ENCODE data around the gene MBP. TPM values are rescaled to one million over a fixed set of nuclear protein-coding genes. Genes with fewer than 3 reads are reported as not detected.

MBP gene
- total and polyA plus RNA-seq, 2 donors (not counting 3 experiments of a cell fraction or from before 2014, with no cell fraction given), result 1.7 to 2.3 TPM

DNA sequence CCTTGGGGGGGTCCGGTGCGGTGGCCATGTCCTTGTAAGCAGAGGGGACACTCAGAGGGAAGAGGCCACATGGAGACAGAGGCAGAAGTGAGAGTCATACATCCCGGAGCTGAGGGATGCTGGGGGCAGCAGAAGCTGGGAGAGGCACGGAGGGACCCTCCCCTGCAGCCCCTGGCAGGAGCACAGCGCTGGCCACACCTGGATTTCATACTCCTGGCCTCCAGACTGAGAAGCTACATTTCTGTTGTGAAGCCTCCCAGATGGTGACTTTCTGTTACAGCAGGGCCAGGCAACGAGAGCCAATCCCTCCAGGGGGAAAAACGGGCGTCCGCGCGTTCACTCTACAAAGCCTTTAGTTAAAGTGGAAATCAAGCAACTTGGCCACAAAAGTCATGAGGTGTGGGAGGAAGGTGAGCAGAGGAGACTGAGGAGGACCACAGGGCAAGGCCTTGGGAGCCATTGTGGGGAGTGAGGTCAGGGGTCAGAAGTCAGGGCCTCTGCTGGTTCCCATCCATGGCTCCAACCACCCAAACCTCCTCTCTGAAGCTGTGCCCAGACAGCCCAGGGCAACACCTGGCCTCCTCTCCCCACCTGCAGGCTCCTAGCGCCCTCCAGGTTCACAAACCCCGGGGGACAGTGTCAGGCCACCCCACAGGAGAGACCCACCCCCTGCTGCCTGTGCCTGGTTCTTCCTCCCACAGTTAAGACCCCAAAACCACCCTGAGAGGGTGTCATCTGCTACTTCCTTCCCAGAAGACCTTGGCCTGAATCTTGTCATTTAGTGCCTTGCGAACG is 4.5 kb upstream of the MBP start:
- TF ChIP-seq GATA2 (IDR thresholded peaks at IDR 0.05; ENCODE audit: insufficient read depth, insufficient read length, low read depth, low read length) (no peak), MAX (IDR thresholded peaks at IDR 0.05; ENCODE audit: insufficient read depth, insufficient read length) (no peak), EZH2 (IDR thresholded peaks at IDR 0.05; ENCODE audit: borderline replicate concordance, low read depth, low read length, severe bottlenecking) (no peak), JUN (IDR thresholded peaks at IDR 0.05; ENCODE audit: borderline replicate concordance, insufficient read depth, insufficient read length, low read depth) (no peak), POLR2A (IDR thresholded peaks at IDR 0.05; ENCODE audit: low read depth, low read length) (no peak), MYC (IDR thresholded peaks at IDR 0.05; ENCODE audit: low read depth, low read length) (no peak), POLR2AphosphoS5 (IDR thresholded peaks at IDR 0.05; ENCODE audit: insufficient read depth, low read depth, low read length) (no peak), CTCF (IDR thresholded peaks at IDR 0.05; ENCODE audit: extremely low read depth in 1 of 2, insufficient read depth in 1 of 2, low read depth in 1 of 2, low read length in 2 of 2) (no peak), FOS (IDR thresholded peaks at IDR 0.05; ENCODE audit: borderline replicate concordance, insufficient read depth, low read length) (no peak)
- H2AFZ ChIP-seq (ENCODE audit: low read depth, low read length), result no peak overlapping the region
- dilution Hi-C loops (cut with MboI; ENCODE audit: extremely low pct_ligation_motif_present, low sequenced_read_pairs) (no loop called here), intact Hi-C loops (cut with micrococcal nuclease) (no loop called here)
- POLR2A ChIA-PET, result no interaction called here
- H3K9me1 ChIP-seq (replicated peaks; ENCODE audit: control insufficient read depth, extremely low read depth, insufficient read depth, low read length), result no peaks in the 10 kb centered on the region
- H3K79me2 ChIP-seq (ENCODE audit: control insufficient read depth, insufficient read depth, low read length), result no peaks in the 10 kb centered on the region
- H3K27me3 ChIP-seq (ENCODE audit: control insufficient read depth in 2 of 2, insufficient read depth in 2 of 2, low read length in 2 of 2), result peaks cover 0 to 14% of the 10 kb centered on the region in 2 experiments
- no peak overlapping the region for H3K4me2 ChIP-seq (ENCODE audit: insufficient read depth, low read length)
- no peak overlapping the region for H3K27ac ChIP-seq (ENCODE audit: insufficient read depth, low read depth, low read length)
- no TSS peak for BruUV-seq (replicated peaks)
- no peak overlapping the region for H3K4me3 ChIP-seq (replicated peaks in 1 of 3; ENCODE audit: insufficient read depth in 1 of 3, low read depth in 1 of 3, low read length in 3 of 3)
- CTCF ChIA-PET, result no interaction called here
- H3K9me3 ChIP-seq (replicated peaks; ENCODE audit: control insufficient read depth, insufficient read depth, low read length), result no peaks in the 10 kb centered on the region
- peaks cover 4% of the 10 kb centered on the region for H3K4me1 ChIP-seq (ENCODE audit: control insufficient read depth, extremely low read depth, insufficient read depth, low read length)
- no peak overlapping the region for H3K9ac ChIP-seq (replicated peaks; ENCODE audit: extremely low read depth, insufficient read depth, low read length)
- no peaks in the 10 kb centered on the region for H4K20me1 ChIP-seq (replicated peaks; ENCODE audit: control insufficient read depth, extremely low read depth, insufficient read depth, low read length)
- no peaks in the 10 kb centered on the region for H3K36me3 ChIP-seq (ENCODE audit: control insufficient read depth in 2 of 2, extremely low read depth in 1 of 2, insufficient read depth in 2 of 2, low read length in 2 of 2)
- no peak for FAIRE-seq
- DNase-seq (ENCODE audit: low read depth, low spot score), result no peak

All from endothelial cell of umbilical vein (primary cell).